Fibroblast of the aortic adventitia (primary cell): ENCODE measurements around the gene ULK4. TPM values are rescaled to one million over a fixed set of nuclear protein-coding genes. Genes with fewer than 3 reads are reported as not detected.

Experiments used
- DNase-seq: peaks from one replicate; pipeline ENCODE4 v3.0.0-alpha.2; 2010; ENCODE audit warnings: low read depth
- H3K4me3 ChIP-seq: 2 replicates; pipeline ENCODE4 v1.5.1; 2011; ENCODE audit warnings: low read depth, mild to moderate bottlenecking, control low read depth, low read length, moderate library complexity
- CTCF ChIP-seq: IDR thresholded peaks from 2 replicates; pipeline ENCODE4 v1.5.1; 2011; ENCODE audit warnings: mild to moderate bottlenecking, low read length, control low read depth, inconsistent platforms; ENCODE audit not compliant: insufficient read depth
- total RNA-seq: library from RNA; depleted of rRNA; stranded (reverse); fragments of >200 nt; gene quantifications from 2 replicates; pipeline ENCODE4 v1.2.3, GENCODE V29; 2012; ENCODE audit warnings: low replicate concordance

Gene ULK4
- total RNA-seq, 1 donor, result 16.1 TPM

DNA sequence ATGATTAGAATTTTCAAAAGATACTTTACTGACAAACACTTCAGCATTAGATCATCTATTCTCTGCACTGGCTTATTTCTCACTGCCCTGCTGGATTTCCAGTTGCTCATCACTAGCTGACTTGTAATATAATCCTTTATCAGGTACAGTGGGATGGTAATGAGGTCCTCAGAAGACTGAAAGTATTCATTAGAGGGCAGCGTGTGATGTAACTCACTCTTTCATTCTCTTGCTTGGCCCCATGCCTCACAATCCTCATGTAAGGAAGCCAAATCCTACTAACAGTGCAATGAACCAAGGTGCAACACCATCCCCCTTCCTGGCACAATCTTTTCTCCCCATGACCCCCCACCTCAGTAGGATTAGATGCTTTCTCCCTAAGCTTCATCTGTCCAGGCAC lies 472.7 kb downstream of the ULK4 start:
- no peak overlapping the region for H3K4me3 ChIP-seq
- TF ChIP-seq CTCF, result no peak
- DNase-seq, result no peak

GRCh38 chr3:41488501-41488900 lies 473.4 kb downstream of the ULK4 start:
- TF ChIP-seq CTCF, result no peak
- H3K4me3 ChIP-seq, result no peak overlapping the region
- DNase-seq, result no peak

GRCh38 chr3:41485484-41485883 lies 476.4 kb downstream of the ULK4 start:
- no peak for DNase-seq
- no peak for TF ChIP-seq CTCF
- no peak overlapping the region for H3K4me3 ChIP-seq

GRCh38 chr3:41482134-41482533 lies 479.8 kb downstream of the ULK4 start:
- no peak for DNase-seq
- no peak for TF ChIP-seq CTCF
- no peak overlapping the region for H3K4me3 ChIP-seq

DNA sequence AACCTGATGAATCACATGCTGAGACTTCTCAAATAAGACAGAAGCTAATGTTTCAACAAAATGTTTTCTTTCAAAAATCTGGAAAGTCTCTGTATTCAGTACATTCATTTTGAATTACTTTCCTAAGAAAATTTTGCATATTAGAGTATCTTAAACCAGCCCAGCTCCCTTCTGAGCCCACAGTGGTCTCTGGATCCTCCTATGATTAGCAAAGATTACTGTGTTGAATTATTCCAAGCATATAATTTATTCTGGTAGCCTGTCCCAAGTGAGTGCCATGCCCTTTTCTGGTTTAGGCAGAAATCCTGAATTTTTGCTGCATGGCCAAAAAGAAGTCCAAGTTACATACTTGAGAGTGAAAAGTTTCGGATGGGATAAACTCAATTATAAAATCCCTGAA lies 483.6 kb downstream of the ULK4 start:
- no peak for DNase-seq
- TF ChIP-seq CTCF, result no peak
- no peak overlapping the region for H3K4me3 ChIP-seq

DNA sequence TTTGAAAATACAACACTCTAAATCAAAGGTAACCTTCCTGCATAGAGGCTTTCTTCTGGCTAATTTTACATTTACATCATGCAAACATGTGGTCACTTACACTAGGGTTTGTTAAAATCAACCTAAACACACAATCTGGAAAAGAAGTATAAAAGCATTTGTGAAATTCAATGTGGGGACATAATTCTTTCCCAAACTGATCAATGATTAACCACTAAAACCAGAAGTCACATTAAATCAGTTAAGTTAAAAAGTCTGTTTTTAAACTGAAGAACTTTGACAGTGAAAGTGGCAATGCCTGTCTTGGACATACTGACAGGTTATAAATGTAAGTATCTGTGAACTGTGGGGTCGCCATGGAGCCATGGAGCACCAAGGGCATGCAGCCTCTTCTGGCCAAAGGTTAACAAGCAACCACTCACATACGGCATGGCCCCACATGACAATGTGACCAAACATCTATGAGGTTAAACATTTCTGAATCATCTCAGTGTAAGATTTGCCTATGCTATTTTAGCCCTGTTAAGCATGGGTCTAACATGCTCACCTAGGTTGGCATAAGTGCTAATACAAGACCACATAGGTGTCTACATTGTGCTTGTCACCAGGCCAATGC lies 484.4 kb downstream of the ULK4 start:
- H3K4me3 ChIP-seq, result no peak overlapping the region
- no peak for DNase-seq
- no peak for TF ChIP-seq CTCF

- no peak for DNase-seq
- no peak for TF ChIP-seq CTCF
- H3K4me3 ChIP-seq, result no peak overlapping the region
Measured at GRCh38 chr3:41469083-41469482, 492.8 kb downstream of the ULK4 start.
